Umbilical cord (tissue), 2 donors: ENCODE data around the gene NPDC1. TPM values are rescaled to one million over a fixed set of nuclear protein-coding genes. Genes with fewer than 3 reads are reported as not detected.

Experiments used
- DNase-seq: peaks from one replicate; pipeline ENCODE4 v3.0.0-alpha.2; 2015; ENCODE audit warnings: low spot score
- total RNA-seq: library from RNA; depleted of rRNA; stranded (reverse); fragments of >200 nt; gene quantifications from one replicate; pipeline ENCODE4 v1.2.3, GENCODE V29; 2014; ENCODE audit warnings: low replicate concordance; ENCODE audit not compliant: insufficient read depth

The NPDC1 gene
- total RNA-seq, 1 donor from 2014 or later, result 6.5 TPM

GRCh38 chr9:136995362-136995761, 50.6 kb downstream of the NPDC1 start:
- DNase-seq, result peak; percentile 35

GRCh38 chr9:136994888-136995230, 51.1 kb downstream of the NPDC1 start:
- DNase-seq, result no peak

GRCh38 chr9:136994180-136994887, 51.6 kb downstream of the NPDC1 start:
- DNase-seq, result peak; percentile 30

GRCh38 chr9:136992819-136993369, 53.1 kb downstream of the NPDC1 start:
- no peak for DNase-seq

- DNase-seq, result peak; percentile 87
Observed at GRCh38 chr9:136991993-136992818, 53.8 kb downstream of the NPDC1 start, which contains the start of gene PAXX. Gene PAXX, plus strand, starts transcription at chr9:136992422. Its CDS starts 22 bp downstream, at chr9:136992444.

- no peak for DNase-seq
Observed at GRCh38 chr9:136990242-136990911, 55.6 kb downstream of the NPDC1 start.

Other genes with a start within 250 kb of the NPDC1 start
- not detected for gene CCDC183, start 249.8 kb downstream of the NPDC1 start, total RNA-seq
- 40.2 TPM for gene RABL6, start 238.2 kb downstream of the NPDC1 start, total RNA-seq
- 1.4 TPM for gene AJM1, start 203.7 kb downstream of the NPDC1 start, total RNA-seq
- 49.1 TPM for gene PHPT1, start 196.8 kb downstream of the NPDC1 start, total RNA-seq
- gene MAMDC4, start 193.8 kb downstream of the NPDC1 start, total RNA-seq, result 4.6 TPM
- gene EDF1, start 179.9 kb downstream of the NPDC1 start, total RNA-seq, result 217 TPM
- 5.1 TPM for gene TRAF2, start 159.7 kb downstream of the NPDC1 start, total RNA-seq
- 75.8 TPM for gene FBXW5, start 101.4 kb downstream of the NPDC1 start, total RNA-seq
- gene C8G, start 100.9 kb downstream of the NPDC1 start, total RNA-seq, result not detected
- gene LCN12, start 93.9 kb downstream of the NPDC1 start, total RNA-seq, result not detected
- 49.6 TPM for gene PTGDS, start 68.7 kb downstream of the NPDC1 start, total RNA-seq
- gene LCNL1, start 63.2 kb downstream of the NPDC1 start, total RNA-seq, result 0.72 TPM
- 10.6 TPM for gene PAXX, start 53.8 kb downstream of the NPDC1 start, total RNA-seq
- 24.3 TPM for gene CLIC3, start 49.6 kb downstream of the NPDC1 start, total RNA-seq
- gene ABCA2, start 17.9 kb downstream of the NPDC1 start, total RNA-seq, result 20.2 TPM
- 0.96 TPM for gene FUT7, start 14.1 kb downstream of the NPDC1 start, total RNA-seq
- gene ENTPD2, start 7.9 kb upstream of the NPDC1 start, total RNA-seq, result not detected
- gene SAPCD2, start 24.4 kb upstream of the NPDC1 start, total RNA-seq, result 2.6 TPM
- 8.2 TPM for gene UAP1L1, start 31.3 kb upstream of the NPDC1 start, total RNA-seq
- 41.4 TPM for gene MAN1B1, start 40.8 kb upstream of the NPDC1 start, total RNA-seq
- gene DPP7, start 68.6 kb upstream of the NPDC1 start, total RNA-seq, result 67.9 TPM
- 5.1 TPM for gene GRIN1, start 93.0 kb upstream of the NPDC1 start, total RNA-seq
- not detected for gene LRRC26, start 123.9 kb upstream of the NPDC1 start, total RNA-seq
- not detected for gene TMEM210, start 125.9 kb upstream of the NPDC1 start, total RNA-seq
- gene ANAPC2, start 142.4 kb upstream of the NPDC1 start, total RNA-seq, result 18.3 TPM
- gene SSNA1, start 142.5 kb upstream of the NPDC1 start, total RNA-seq, result 30.8 TPM
- 2.2 TPM for gene TPRN, start 154.6 kb upstream of the NPDC1 start, total RNA-seq
- gene TMEM203, start 159.5 kb upstream of the NPDC1 start, total RNA-seq, result 33.0 TPM
- 0.72 TPM for gene NDOR1, start 159.5 kb upstream of the NPDC1 start, total RNA-seq
- gene RNF208, start 176.1 kb upstream of the NPDC1 start, total RNA-seq, result not detected
- 0.96 TPM for gene CYSRT1, start 179.0 kb upstream of the NPDC1 start, total RNA-seq
- gene RNF224, start 181.3 kb upstream of the NPDC1 start, total RNA-seq, result not detected
- not detected for gene SLC34A3, start 184.7 kb upstream of the NPDC1 start, total RNA-seq
- gene TUBB4B, start 195.1 kb upstream of the NPDC1 start, total RNA-seq, result 48.9 TPM
- gene STPG3, start 205.1 kb upstream of the NPDC1 start, total RNA-seq, result 1.9 TPM
- gene NELFB, start 209.2 kb upstream of the NPDC1 start, total RNA-seq, result 18.8 TPM
- 4.3 TPM for gene TOR4A, start 231.5 kb upstream of the NPDC1 start, total RNA-seq